NCI-H2107 (cell line): ENCODE data around the gene PCLO.
A peak's percentile ranks its signal among the peaks of the same experiment; 100 is the strongest.

Source experiments
- DNase-seq: peaks from one replicate; lab custom pipeline; 2025; lab: John Stamatoyannopoulos, UW

The PCLO gene, protein sequence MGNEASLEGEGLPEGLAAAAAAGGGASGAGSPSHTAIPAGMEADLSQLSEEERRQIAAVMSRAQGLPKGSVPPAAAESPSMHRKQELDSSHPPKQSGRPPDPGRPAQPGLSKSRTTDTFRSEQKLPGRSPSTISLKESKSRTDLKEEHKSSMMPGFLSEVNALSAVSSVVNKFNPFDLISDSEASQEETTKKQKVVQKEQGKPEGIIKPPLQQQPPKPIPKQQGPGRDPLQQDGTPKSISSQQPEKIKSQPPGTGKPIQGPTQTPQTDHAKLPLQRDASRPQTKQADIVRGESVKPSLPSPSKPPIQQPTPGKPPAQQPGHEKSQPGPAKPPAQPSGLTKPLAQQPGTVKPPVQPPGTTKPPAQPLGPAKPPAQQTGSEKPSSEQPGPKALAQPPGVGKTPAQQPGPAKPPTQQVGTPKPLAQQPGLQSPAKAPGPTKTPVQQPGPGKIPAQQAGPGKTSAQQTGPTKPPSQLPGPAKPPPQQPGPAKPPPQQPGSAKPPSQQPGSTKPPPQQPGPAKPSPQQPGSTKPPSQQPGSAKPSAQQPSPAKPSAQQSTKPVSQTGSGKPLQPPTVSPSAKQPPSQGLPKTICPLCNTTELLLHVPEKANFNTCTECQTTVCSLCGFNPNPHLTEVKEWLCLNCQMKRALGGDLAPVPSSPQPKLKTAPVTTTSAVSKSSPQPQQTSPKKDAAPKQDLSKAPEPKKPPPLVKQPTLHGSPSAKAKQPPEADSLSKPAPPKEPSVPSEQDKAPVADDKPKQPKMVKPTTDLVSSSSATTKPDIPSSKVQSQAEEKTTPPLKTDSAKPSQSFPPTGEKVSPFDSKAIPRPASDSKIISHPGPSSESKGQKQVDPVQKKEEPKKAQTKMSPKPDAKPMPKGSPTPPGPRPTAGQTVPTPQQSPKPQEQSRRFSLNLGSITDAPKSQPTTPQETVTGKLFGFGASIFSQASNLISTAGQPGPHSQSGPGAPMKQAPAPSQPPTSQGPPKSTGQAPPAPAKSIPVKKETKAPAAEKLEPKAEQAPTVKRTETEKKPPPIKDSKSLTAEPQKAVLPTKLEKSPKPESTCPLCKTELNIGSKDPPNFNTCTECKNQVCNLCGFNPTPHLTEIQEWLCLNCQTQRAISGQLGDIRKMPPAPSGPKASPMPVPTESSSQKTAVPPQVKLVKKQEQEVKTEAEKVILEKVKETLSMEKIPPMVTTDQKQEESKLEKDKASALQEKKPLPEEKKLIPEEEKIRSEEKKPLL (N-terminal part only)

DNA sequence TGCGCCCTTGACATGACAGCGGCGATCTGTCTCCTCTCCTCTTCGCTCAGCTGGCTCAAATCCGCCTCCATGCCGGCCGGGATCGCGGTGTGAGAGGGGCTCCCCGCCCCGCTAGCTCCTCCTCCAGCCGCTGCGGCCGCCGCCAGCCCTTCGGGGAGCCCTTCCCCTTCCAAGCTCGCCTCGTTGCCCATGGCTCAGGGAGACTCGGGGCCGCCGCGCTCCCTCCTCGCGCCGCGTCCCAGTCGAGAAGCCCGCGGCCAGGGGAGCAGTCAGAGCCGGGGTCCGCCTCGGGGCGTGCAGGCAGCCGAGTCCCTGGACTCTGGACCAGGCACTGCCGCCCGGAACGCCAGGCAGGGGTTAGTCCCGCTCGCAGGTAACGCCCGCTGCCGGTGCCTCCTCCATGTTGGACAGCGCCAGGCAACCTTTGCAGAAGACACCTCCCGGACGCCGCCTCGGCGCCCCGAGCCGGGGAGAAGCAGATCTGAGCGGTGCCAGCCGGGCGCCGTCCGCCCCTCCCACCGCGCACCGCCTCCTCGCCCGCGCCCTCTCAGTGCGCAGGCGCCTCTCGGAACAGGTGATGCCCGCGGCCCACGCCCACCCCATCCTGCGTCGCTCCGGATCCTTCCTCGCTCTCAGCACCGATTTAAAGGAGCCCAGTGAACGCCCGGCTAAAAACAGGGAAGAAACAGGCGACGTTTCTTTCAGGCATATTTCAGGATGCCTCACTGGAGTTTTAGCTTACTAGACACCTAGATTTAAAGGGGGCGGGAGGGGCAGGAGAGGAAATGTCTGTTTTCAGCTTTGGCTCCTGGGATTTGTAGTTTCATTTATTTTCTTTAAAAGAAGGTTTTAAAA lies at the start of gene PCLO:
PCLO (minus strand) TSS at position 483 of the 855 bp plus-strand sequence; CDS start at position 191, 292 bp downstream.
- DNase-seq, result peak; percentile 97

DNA sequence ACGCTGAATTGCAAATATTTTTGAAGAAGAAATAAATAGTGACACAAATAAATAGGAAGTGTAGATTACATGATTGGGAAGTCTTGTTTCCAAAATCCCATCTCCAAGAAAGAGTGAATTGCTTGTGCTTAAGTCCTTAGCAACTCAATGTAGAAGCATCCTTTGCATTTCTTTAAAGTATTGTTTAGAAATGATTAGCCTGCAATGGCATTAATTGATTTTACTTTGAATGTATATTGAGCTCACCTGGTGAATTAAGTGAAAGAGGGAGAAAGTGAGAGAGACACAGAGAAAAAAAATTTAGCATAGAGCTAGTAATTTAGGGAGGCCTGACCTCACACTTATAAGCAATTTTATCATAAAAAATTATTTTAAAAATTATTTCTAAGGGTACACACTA lies 49.0 kb upstream of the PCLO start:
- DNase-seq, result no peak

DNA sequence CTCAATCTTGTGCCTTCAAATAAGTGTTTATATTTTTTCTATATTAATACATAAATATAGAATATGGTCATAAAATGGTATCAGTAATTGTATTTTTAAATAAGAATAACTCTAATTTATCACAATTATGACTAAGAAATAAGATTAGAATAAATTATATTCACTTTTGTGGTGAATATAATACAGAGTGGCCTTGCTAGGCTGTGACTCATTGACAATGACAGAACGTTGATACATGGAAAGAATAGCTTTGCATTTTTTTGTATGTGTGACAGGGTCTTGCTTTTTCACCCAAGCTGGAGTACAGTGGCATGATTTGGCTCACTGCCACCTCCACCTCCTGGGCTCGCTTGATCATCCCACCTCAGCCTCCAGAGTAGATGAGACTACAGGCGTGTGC lies 47.8 kb upstream of the PCLO start:
- DNase-seq, result no peak

GRCh38 chr7:83204715-83205114 lies 42.0 kb upstream of the PCLO start:
- no peak for DNase-seq

DNA sequence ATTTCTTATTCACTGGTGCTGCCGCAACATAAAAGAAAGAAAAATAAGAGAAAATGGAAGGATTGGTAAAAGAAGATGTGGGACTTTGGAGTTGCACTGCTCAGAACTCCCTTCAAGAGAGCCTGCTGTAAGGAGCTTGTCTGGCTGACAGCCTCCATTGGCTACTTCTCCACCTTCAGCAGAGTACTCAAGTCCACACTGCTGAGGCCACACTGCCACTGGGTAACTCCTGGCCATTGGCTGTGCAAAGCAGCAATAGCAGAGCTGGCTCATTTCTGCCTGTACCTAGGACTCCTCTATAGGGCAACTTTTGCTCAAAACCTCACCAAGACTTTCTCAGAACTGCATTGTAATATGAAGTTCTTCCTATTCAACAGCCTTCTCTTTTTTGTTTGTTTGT lies 38.7 kb upstream of the PCLO start:
- no peak for DNase-seq

GRCh38 chr7:83190659-83191389 lies 28.1 kb upstream of the PCLO start:
- DNase-seq, result no peak

GRCh38 chr7:83178796-83179195 lies 16.1 kb upstream of the PCLO start:
- DNase-seq, result no peak

DNA sequence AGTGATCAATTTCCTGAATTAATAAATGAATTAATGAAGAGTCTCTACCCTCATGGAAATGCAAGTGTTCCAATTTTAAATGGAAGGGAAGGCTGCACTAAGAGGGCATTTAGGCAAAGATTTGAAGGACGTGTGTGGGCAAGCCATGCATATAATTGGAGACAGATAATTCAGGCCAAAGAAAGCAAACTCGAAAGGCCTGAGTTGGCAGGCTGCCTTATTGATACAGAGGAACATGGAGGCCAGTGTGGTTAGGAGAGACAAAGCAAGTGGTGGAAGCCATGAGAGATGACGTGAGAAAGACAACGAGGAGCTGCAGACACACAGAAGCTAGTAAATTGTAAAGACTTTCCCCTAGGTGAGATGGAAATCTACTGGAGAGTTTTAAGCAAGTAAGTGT lies 15.4 kb upstream of the PCLO start:
- DNase-seq, result no peak

- DNase-seq, result no peak
Measured at GRCh38 chr7:83173664-83174063, 11.0 kb upstream of the PCLO start.

DNA sequence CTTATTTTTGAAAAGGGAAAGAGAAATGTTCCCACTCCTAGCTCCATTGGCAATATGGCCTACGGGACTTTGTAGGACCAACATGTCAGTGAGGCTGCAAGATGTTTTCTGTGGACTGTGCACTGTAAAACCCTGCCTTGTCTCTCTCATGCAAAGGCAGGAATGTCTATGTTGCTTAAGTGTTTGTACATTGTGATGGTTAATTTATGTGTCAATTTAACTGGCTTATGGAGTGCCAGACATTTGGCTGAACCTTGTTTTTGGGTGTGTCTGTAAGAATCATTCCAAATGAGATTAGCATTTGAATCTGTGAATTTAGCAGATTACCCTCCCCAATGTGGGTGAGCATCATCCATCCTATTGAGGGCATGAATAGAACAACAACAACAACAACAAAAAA lies 4.1 kb upstream of the PCLO start:
- DNase-seq, result no peak

- DNase-seq, result peak; percentile 9
Measured at GRCh38 chr7:83161899-83162401, 734 bp downstream of the PCLO start.

DNA sequence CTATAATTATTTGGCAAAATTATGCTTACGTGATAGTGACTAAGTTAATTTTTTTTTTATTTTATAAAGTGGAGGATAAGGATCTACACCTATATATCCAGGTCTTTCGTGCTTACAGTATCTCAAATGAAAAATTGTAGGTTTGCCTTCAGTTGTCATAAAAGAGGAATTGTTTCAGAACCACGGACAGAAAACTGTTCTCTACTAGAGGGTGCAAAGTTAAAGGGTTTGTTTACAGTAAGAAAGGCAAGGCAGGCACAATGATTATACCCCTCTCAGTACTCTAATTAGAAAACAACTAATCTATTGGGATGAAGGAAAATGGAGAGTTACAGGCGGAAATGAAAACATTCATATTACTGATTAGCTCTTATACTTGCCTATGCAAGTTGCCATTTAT lies 1.5 kb downstream of the PCLO start:
- no peak for DNase-seq

DNA sequence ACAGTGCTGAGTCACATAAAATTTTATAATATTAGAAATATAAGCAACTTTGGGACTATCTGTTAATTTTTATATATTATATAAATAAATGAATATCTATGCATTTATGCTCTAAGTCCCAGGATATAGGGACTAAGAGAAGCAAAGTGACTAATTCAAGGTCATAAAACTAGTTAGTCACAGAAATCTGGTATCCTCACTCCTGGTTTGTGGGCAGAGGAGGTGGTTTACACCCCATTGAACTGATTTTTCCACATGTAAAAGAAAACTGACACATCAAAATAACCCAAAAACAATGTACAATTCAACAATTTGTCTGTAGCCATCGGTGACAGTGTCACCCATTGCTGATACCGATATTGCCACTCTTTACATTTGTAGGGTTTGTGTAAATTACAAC lies 3.0 kb downstream of the PCLO start:
- no peak for DNase-seq

- no peak for DNase-seq
Measured at GRCh38 chr7:83156006-83156405, 6.7 kb downstream of the PCLO start.

GRCh38 chr7:83155407-83155806 lies 7.3 kb downstream of the PCLO start:
- DNase-seq, result no peak

GRCh38 chr7:83153419-83153818 lies 9.3 kb downstream of the PCLO start:
- no peak for DNase-seq

- DNase-seq, result no peak
Measured at GRCh38 chr7:83150310-83150709, 12.4 kb downstream of the PCLO start.

- DNase-seq, result no peak
Measured at GRCh38 chr7:83149466-83149865, 13.2 kb downstream of the PCLO start.

GRCh38 chr7:83148776-83149175 lies 13.9 kb downstream of the PCLO start:
- no peak for DNase-seq

GRCh38 chr7:83143107-83143506 lies 19.6 kb downstream of the PCLO start:
- DNase-seq, result no peak

GRCh38 chr7:83142365-83142764 lies 20.3 kb downstream of the PCLO start:
- DNase-seq, result no peak
